NCI-H1694 treated with DMSO at 0.1 percent for 48 hours (cell line): ENCODE results near the gene SPIC.
"Not testable (repeated sequence)": the region's sequence is repeated elsewhere in the genome, so short reads cannot be mapped to it uniquely, and the experiment has no call there.

Experiments used
- DNase-seq: peaks from one replicate; lab custom pipeline; 2025; lab: John Stamatoyannopoulos, UW

SPIC gene

GRCh38 chr12:101474711-101475386, at the start of gene SPIC:
TSS of gene SPIC (plus strand) at chr12:101475336. CDS start at chr12:101476905, 1,569 bp downstream.
- no peak for DNase-seq

- DNase-seq: no peak
These were observed 44.7 kb upstream of the SPIC start for GRCh38 chr12:101430456-101430855.

GRCh38 chr12:101436136-101436535, 39.0 kb upstream of the SPIC start:
- DNase-seq: no peak

- no peak for DNase-seq
These were observed 35.9 kb upstream of the SPIC start for GRCh38 chr12:101439236-101439635.

GRCh38 chr12:101441461-101442224, 33.5 kb upstream of the SPIC start:
- no peak for DNase-seq

GRCh38 chr12:101455685-101456084, 19.5 kb upstream of the SPIC start:
- DNase-seq: no peak

- no peak for DNase-seq
These were observed 15.3 kb upstream of the SPIC start for GRCh38 chr12:101459642-101460346.

GRCh38 chr12:101468948-101469347, 6.2 kb upstream of the SPIC start:
- DNase-seq: no peak

- no peak for DNase-seq
These were observed 4.2 kb upstream of the SPIC start for GRCh38 chr12:101470939-101471338.

GRCh38 chr12:101471878-101472277, 3.3 kb upstream of the SPIC start:
- DNase-seq: not testable (repeated sequence)

GRCh38 chr12:101474248-101474647, 888 bp upstream of the SPIC start:
- no peak for DNase-seq

GRCh38 chr12:101475751-101476305, 692 bp downstream of the SPIC start:
- DNase-seq: no peak

GRCh38 chr12:101480849-101481248, 5.7 kb downstream of the SPIC start:
- no peak for DNase-seq

GRCh38 chr12:101485021-101485420, 9.9 kb downstream of the SPIC start:
- no peak for DNase-seq

GRCh38 chr12:101488469-101488868, 13.3 kb downstream of the SPIC start:
- no peak for DNase-seq

GRCh38 chr12:101490286-101490920, 15.3 kb downstream of the SPIC start:
- DNase-seq: peak; percentile 11

GRCh38 chr12:101491329-101491728, 16.2 kb downstream of the SPIC start:
- no peak for DNase-seq

GRCh38 chr12:101493556-101493955, 18.4 kb downstream of the SPIC start:
- no peak for DNase-seq

- no peak for DNase-seq
These were observed 23.1 kb downstream of the SPIC start for GRCh38 chr12:101498252-101498651.

GRCh38 chr12:101501410-101501995, 26.4 kb downstream of the SPIC start:
- no peak for DNase-seq

- DNase-seq: no peak
These were observed 46.0 kb downstream of the SPIC start for GRCh38 chr12:101521136-101521535.

GRCh38 chr12:101527682-101528081, 52.5 kb downstream of the SPIC start:
- DNase-seq: no peak
